ENCODE measurements around the gene CHD9NB. TPM values are rescaled to one million over a fixed set of nuclear protein-coding genes. Genes with fewer than 3 reads are reported as not detected.
A peak's percentile ranks its signal among the peaks of the same experiment; 100 is the strongest.

CHD9NB gene
- total and polyA plus RNA-seq, 9 of the 15 experiments (the other 6 are each of a cell fraction or from before 2014, with no cell fraction given), result 0.06 to 0.10 (median 0.07) TPM; not detected in 6

DNA sequence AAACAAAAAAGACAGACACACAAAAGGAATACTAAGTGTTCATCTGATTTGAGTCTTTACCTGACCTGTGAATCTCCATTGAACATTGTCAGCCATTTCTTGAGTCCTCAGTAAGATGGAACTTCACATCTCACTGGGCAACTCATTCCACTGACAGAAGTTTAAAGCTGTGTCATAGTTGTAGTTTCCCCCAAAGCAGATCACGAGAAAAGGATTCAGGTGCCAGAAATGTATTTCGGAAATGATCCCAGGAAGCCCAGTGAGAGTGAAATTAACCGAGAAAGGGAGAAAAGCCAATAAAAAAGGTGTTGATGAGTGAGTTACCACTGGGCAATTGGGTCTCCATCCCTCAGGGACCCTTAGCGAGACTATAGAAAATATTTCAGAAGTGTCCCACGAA, 8.6 kb upstream of the CHD9NB start (continued):
- TF ChIP-seq FOXA3 (CRISPR knock-in tag; conservative IDR thresholded peaks at IDR 0.05 in 1 of 2, IDR thresholded peaks at IDR 0.05 in 1 of 2) (no peak), NFATC3 (IDR thresholded peaks at IDR 0.05) (no peak), TCF3 (CRISPR knock-in tag; IDR thresholded peaks at IDR 0.05) (no peak), CSDE1 (IDR thresholded peaks at IDR 0.05) (no peak), ZNF77 (CRISPR knock-in tag; IDR thresholded peaks at IDR 0.05) (no peak), ZNF197 (CRISPR knock-in tag; IDR thresholded peaks at IDR 0.05; ENCODE audit: low read depth) (no peak), ZC3H11A (IDR thresholded peaks at IDR 0.05; ENCODE audit: low read depth, low read length) (no peak), PYGO2 (tag; IDR thresholded peaks at IDR 0.05) (no peak)

DNA sequence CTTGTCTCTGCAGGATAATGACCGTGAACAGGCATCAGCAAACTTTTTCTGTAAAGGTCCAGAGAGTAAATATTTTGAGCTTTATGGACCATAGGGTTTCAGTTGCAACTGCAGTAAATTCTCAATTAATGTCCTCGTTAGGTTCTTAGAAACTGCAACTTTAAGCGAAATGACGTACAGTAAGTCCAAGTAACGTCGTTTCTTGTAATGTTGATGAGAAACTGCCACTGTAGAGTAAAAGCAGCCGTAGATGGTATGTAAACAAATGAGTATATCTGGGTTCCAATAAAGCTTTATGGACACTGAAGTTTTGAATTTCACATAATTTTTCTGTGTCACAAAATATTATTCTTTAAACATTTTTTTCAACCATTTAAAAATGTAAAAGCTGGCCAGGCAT, 7.0 kb upstream of the CHD9NB start:
- H3K27ac ChIP-seq (ENCODE audit: extremely low read depth, low read depth, low read length), result no peak overlapping the region
- DNase-seq (ENCODE audit: extremely low read depth in 1 of 4, low spot score in 3 of 4), result no peak
- no peak overlapping the region for H3K4me3 ChIP-seq
- no peak overlapping the region for H3K4me2 ChIP-seq (ENCODE audit: insufficient read depth, low read length)
- no peak overlapping the region for H3K9ac ChIP-seq (ENCODE audit: insufficient read depth in 1 of 2, low read depth in 2 of 2, low read length in 2 of 2)
- H3K27me3 ChIP-seq (ENCODE audit: control insufficient read depth in 2 of 2, insufficient read depth in 2 of 2, low read length in 2 of 2), result no peaks in the 10 kb centered on the region
- ATAC-seq, result no peak
- no peaks in the 10 kb centered on the region for H3K9me1 ChIP-seq (ENCODE audit: control insufficient read depth, insufficient read depth, low read length)
- TF ChIP-seq ZBTB40 (IDR thresholded peaks at IDR 0.05) (peak; percentile 75), ZBTB40 (CRISPR knock-in tag; IDR thresholded peaks at IDR 0.05) (peak; percentile 36; the same call in 1 of the 2 replicates), TRIM28 (IDR thresholded peaks at IDR 0.05) (no peak)
- peaks cover 90% of the 10 kb centered on the region for H3K79me2 ChIP-seq (ENCODE audit: control insufficient read depth, insufficient read depth, low read length)
- no TSS peak for BruUV-seq (replicated peaks)
- no peak for FAIRE-seq
- 0 out of 2 replicates have a peak, but pooled peaks cover 6% of the 10 kb centered on the region for H4K20me1 ChIP-seq (replicated peaks; ENCODE audit: control insufficient read depth, insufficient read depth, low read length)
- in situ Hi-C loops (cut with MboI), result loop anchor here (10.0 kb wide), 1 partner anchor 445 kb away; the partner anchor contains the start of gene AKTIP
- POLR2A ChIA-PET, result interaction anchor here (0.9 to 1.2 kb wide), 2 partner anchors 14 to 40 kb away, joined by 3 read pairs; no protein-coding TSS in a partner anchor
- H3K9me3 ChIP-seq (replicated peaks; ENCODE audit: control insufficient read depth, insufficient read depth, low read depth, low read length), result no peaks in the 10 kb centered on the region
- intact Hi-C loops (cut with micrococcal nuclease), result loop anchor here (5.0 to 10.0 kb wide), 3 partner anchors 163 to 448 kb away; no protein-coding TSS in a partner anchor
- peaks cover 32% of the 10 kb centered on the region; the same call in 2 of the 3 replicates for H3K36me3 ChIP-seq (ENCODE audit: control insufficient read depth, insufficient read depth, low read length)
- peaks cover 17 to 21% of the 10 kb centered on the region in 2 experiments; a peak in 4 of 5 replicates for H3K4me1 ChIP-seq (replicated peaks in 1 of 2; ENCODE audit: control insufficient read depth in 2 of 2, insufficient read depth in 2 of 2, low read length in 2 of 2)
- CTCF ChIA-PET (ENCODE audit: low intra/inter-chr PET ratio), result no interaction called here
- 93% methylated on average over 7 of the region's 7 CpGs for WGBS (ENCODE audit: insufficient coverage, low coverage, missing lambda C conversion rate)
- no peak overlapping the region for H2AFZ ChIP-seq (ENCODE audit: low read depth, low read length)

Data from K562 (cell line).